ENCODE results near the gene DMAC2L. TPM values are rescaled to one million over a fixed set of nuclear protein-coding genes. Genes with fewer than 3 reads are reported as not detected.

Gene DMAC2L
- total RNA-seq, 2 donors from 2014 or later: 14.9 to 16.6 TPM

- ATAC-seq (no peak), DNase-seq (ENCODE audit: low spot score) (no peak)
- H3K9me3 Mint-ChIP-seq: no peaks in the 10 kb centered on the region
- H3K4me3 Mint-ChIP-seq: no peak overlapping the region
- H3K27me3 Mint-ChIP-seq: no peaks in the 10 kb centered on the region
- H3K4me1 Mint-ChIP-seq (ENCODE audit: low read depth in 2 of 2): peaks cover 24 to 26% of the 10 kb centered on the region in 2 donors
- H3K27ac Mint-ChIP-seq: peak overlapping the region in 1 of 2 donors; percentile 75
- H3K36me3 Mint-ChIP-seq: no peaks in the 10 kb centered on the region
Observed at GRCh38 chr14:50338587-50338986, 26.5 kb downstream of the DMAC2L start.

- H3K9me3 Mint-ChIP-seq: no peaks in the 10 kb centered on the region
- DNase-seq (ENCODE audit: low spot score): no peak
- no peak for ATAC-seq
- no peak overlapping the region for H3K4me3 Mint-ChIP-seq
- H3K36me3 Mint-ChIP-seq: no peaks in the 10 kb centered on the region
- H3K4me1 Mint-ChIP-seq (ENCODE audit: low read depth in 2 of 2): peaks cover 31 to 33% of the 10 kb centered on the region in 2 donors
- no peaks in the 10 kb centered on the region for H3K27me3 Mint-ChIP-seq
- H3K27ac Mint-ChIP-seq: peak overlapping the region in 1 of 2 donors; percentile 75
Observed at GRCh38 chr14:50339178-50339804, 27.2 kb downstream of the DMAC2L start.

- DNase-seq (ENCODE audit: low spot score) (no peak), ATAC-seq (no peak)
- H3K27ac Mint-ChIP-seq: no peak overlapping the region
- H3K4me3 Mint-ChIP-seq: no peak overlapping the region
- no peaks in the 10 kb centered on the region for H3K36me3 Mint-ChIP-seq
- H3K27me3 Mint-ChIP-seq: no peaks in the 10 kb centered on the region
- peaks cover 37 to 41% of the 10 kb centered on the region in 2 donors for H3K4me1 Mint-ChIP-seq (ENCODE audit: low read depth in 2 of 2)
- H3K9me3 Mint-ChIP-seq: no peaks in the 10 kb centered on the region
Observed at GRCh38 chr14:50340045-50340444, 27.9 kb downstream of the DMAC2L start.

- Mint-ChIP-seq H3K36me3 (no peaks in the 10 kb centered on the region), H3K27me3 (no peaks in the 10 kb centered on the region), H3K9me3 (no peaks in the 10 kb centered on the region), H3K4me3 (no peak overlapping the region), H3K27ac (peak overlapping the region in 1 of 2 donors; percentile 62), H3K4me1 (ENCODE audit: low read depth in 2 of 2) (peaks cover 35 to 40% of the 10 kb centered on the region in 2 donors)
- DNase-seq (ENCODE audit: low spot score) (no peak), ATAC-seq (no peak)
Observed at GRCh38 chr14:50340963-50341362, 28.8 kb downstream of the DMAC2L start.

- ATAC-seq (peak; percentile 24 to 57), DNase-seq (ENCODE audit: low spot score) (no peak)
- peaks cover 37 to 40% of the 10 kb centered on the region in 2 donors for H3K4me1 Mint-ChIP-seq (ENCODE audit: low read depth in 2 of 2)
- H3K36me3 Mint-ChIP-seq: no peaks in the 10 kb centered on the region
- H3K4me3 Mint-ChIP-seq: peak overlapping the region; percentile 43
- H3K27me3 Mint-ChIP-seq: no peaks in the 10 kb centered on the region
- H3K27ac Mint-ChIP-seq: peak overlapping the region; percentile 29 to 41
- no peaks in the 10 kb centered on the region for H3K9me3 Mint-ChIP-seq
Observed at GRCh38 chr14:50342221-50343078, 30.3 kb downstream of the DMAC2L start.

DNA sequence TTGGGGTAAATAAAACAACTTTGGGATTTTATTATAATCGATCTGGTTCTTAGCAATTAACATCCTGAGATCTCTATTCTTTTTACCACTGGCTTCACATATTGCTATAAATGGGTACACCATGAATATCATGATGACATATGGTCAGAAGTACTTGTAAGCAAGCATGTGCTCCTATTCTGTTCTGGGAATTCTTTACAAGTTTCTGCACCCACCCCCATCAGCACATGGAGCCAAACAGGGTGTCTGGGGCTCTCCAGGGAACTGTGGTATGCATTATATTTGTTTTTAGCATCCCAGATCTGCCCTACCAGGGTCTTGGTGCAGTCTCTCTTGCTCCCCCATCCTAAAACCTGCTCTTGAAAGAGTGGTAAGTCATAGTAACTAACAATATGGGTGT, 31.3 kb downstream of the DMAC2L start:
- ATAC-seq (no peak), DNase-seq (ENCODE audit: low spot score) (no peak)
- Mint-ChIP-seq H3K36me3 (no peaks in the 10 kb centered on the region), H3K27me3 (no peaks in the 10 kb centered on the region), H3K4me3 (peak overlapping the region; percentile 46), H3K27ac (peak overlapping the region; percentile 62 to 84), H3K9me3 (no peaks in the 10 kb centered on the region), H3K4me1 (ENCODE audit: low read depth in 2 of 2) (peaks cover 43 to 44% of the 10 kb centered on the region in 2 donors)

GRCh38 chr14:50344116-50344775, 32.1 kb downstream of the DMAC2L start:
- no peaks in the 10 kb centered on the region for H3K36me3 Mint-ChIP-seq
- H3K4me1 Mint-ChIP-seq (ENCODE audit: low read depth in 2 of 2): peaks cover 44 to 45% of the 10 kb centered on the region in 2 donors
- no peaks in the 10 kb centered on the region for H3K27me3 Mint-ChIP-seq
- ATAC-seq (peak; percentile 96 to 99), DNase-seq (ENCODE audit: low spot score) (no peak)
- H3K9me3 Mint-ChIP-seq: no peaks in the 10 kb centered on the region
- peak overlapping the region; percentile 62 to 84 for H3K27ac Mint-ChIP-seq
- peak overlapping the region; percentile 46 for H3K4me3 Mint-ChIP-seq

DNA sequence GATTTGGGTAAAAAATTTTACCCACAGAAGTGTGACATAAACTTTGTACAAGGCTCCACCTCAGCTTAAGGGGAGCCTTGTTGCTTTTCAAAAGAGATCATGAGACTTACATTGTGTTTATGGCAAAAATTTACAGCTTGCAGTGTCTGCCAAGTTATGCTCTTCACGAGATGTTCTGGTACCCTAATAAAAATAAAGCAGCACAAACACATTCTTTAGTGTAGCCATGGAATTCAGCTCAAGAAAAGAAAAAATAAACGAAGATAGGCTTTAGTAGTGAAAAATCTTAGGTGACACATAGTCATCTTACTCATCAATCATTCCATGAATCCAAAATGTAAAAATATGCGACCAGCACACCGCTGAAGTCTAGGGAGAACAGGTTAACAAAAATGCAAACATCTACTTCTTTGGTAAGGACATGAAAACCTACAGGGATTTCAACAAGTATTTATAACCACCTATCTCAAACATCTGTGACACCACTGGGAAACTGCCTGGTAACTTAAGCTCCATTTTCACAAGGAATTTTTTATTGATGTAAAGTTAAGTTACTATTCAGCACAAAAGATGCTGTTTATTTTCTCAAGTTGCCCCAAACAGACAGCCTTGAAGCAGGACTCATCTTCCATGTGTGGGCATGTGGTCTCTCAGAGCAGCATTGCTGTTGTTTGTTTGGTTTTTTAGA, 32.9 kb downstream of the DMAC2L start:
- ATAC-seq: no peak
- H3K27ac Mint-ChIP-seq: peak overlapping the region; percentile 62 to 84
- H3K9me3 Mint-ChIP-seq: no peaks in the 10 kb centered on the region
- no peak for DNase-seq (ENCODE audit: low spot score)
- H3K27me3 Mint-ChIP-seq: no peaks in the 10 kb centered on the region
- H3K36me3 Mint-ChIP-seq: no peaks in the 10 kb centered on the region
- peak overlapping the region; percentile 46 for H3K4me3 Mint-ChIP-seq
- peaks cover 44 to 47% of the 10 kb centered on the region in 2 donors for H3K4me1 Mint-ChIP-seq (ENCODE audit: low read depth in 2 of 2)

DNA sequence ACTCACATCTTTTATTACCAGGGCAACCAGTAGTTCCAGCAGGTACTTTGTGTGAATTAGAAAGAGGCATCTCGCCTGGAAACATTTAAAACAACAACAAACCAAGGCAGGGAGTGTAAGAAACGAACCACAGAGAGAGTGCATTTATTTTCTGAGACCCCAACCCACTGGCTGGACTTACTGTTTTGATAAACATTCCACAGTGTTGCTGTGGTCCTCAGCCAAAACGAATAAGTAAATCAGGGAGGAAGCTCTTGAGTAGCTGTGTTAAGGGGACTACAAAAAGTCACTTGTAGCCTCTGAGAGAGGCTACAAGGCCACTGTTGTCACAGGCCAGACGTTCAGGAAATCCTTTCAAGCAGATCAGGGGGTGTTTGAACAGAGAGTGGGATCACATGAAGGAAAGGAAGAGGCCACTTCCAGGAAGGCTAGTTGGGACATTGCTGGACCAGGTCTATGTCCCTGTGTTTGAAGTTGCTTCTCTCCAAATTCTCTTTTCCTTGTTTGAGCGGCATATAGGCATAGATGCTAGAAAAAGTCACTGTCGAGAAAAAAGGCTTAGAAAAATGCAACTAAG, 33.8 kb downstream of the DMAC2L start:
- Mint-ChIP-seq H3K9me3 (no peaks in the 10 kb centered on the region), H3K4me3 (no peak overlapping the region), H3K27me3 (no peaks in the 10 kb centered on the region), H3K4me1 (ENCODE audit: low read depth in 2 of 2) (peaks cover 44 to 47% of the 10 kb centered on the region in 2 donors), H3K27ac (peak overlapping the region in 1 of 2 donors; percentile 5), H3K36me3 (no peaks in the 10 kb centered on the region)
- no peak for ATAC-seq
- DNase-seq (ENCODE audit: low spot score): no peak

GRCh38 chr14:50347521-50347920, 35.4 kb downstream of the DMAC2L start:
- Mint-ChIP-seq H3K36me3 (no peaks in the 10 kb centered on the region), H3K27ac (peak overlapping the region in 1 of 2 donors; percentile 72), H3K9me3 (no peaks in the 10 kb centered on the region), H3K4me3 (no peak overlapping the region), H3K4me1 (ENCODE audit: low read depth in 2 of 2) (peaks cover 43% of the 10 kb centered on the region in 2 donors), H3K27me3 (no peaks in the 10 kb centered on the region)
- DNase-seq (ENCODE audit: low spot score) (no peak), ATAC-seq (no peak)

DNA sequence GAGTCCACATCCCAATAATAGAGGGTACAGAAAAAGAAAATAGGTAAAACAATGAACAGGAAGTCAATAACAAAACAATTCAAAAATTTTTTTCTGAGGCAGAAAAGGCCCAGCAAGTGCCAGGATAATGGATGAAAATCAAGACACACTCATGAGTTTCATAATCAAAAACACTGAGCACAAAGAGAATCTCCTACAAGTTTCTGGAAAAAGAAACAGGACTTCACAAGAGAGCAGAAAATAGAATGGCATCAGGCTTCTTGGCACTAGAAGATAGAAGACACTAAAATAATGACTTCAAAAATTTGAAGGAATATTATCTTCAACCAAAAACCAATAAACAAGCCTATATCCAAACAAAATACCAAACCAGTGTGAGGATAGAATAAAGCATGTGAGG, 36.8 kb downstream of the DMAC2L start:
- no peak for DNase-seq (ENCODE audit: low spot score)
- Mint-ChIP-seq H3K9me3 (no peaks in the 10 kb centered on the region), H3K36me3 (no peaks in the 10 kb centered on the region), H3K27ac (no peak overlapping the region), H3K4me1 (ENCODE audit: low read depth in 2 of 2) (peaks cover 30 to 32% of the 10 kb centered on the region in 2 donors), H3K27me3 (no peaks in the 10 kb centered on the region), H3K4me3 (no peak overlapping the region)
- no peak for ATAC-seq

DNA sequence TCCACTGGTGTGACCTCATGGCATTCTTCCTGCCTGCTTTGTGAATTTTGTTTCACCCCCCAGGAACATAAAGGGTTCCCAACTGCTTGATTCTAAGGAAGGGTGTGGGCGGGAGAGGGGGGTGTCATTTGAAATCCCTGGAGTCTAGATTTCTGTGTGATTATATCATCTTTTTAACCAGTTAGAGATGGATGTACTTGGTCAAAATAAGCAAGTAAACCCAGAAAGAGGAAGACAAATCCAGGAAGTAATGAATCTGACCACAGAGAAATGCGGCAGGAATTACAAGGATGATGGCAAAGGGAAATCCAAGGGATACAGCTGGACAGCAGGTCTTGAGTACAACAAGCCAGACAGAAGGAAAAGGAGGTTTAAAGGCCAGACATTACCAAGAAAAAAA, 38.9 kb downstream of the DMAC2L start:
- no peaks in the 10 kb centered on the region for H3K9me3 Mint-ChIP-seq

GRCh38 chr14:50352584-50352983, 40.5 kb downstream of the DMAC2L start:
- DNase-seq (ENCODE audit: low spot score): no peak
- Mint-ChIP-seq H3K9me3 (no peaks in the 10 kb centered on the region), H3K4me1 (ENCODE audit: low read depth in 2 of 2) (peaks cover 14 to 20% of the 10 kb centered on the region in 2 donors), H3K4me3 (no peak overlapping the region), H3K27me3 (no peaks in the 10 kb centered on the region), H3K36me3 (no peaks in the 10 kb centered on the region), H3K27ac (no peak overlapping the region)
- no peak for ATAC-seq

More for the DNA sequence above, 38.9 kb downstream of the DMAC2L start:
- Mint-ChIP-seq H3K27me3 (no peaks in the 10 kb centered on the region), H3K36me3 (no peaks in the 10 kb centered on the region), H3K4me1 (ENCODE audit: low read depth in 2 of 2) (peaks cover 15 to 22% of the 10 kb centered on the region in 2 donors), H3K4me3 (no peak overlapping the region), H3K27ac (no peak overlapping the region)
- no peak for ATAC-seq
- DNase-seq (ENCODE audit: low spot score): no peak
